NCI-H524 (cell line): ENCODE measurements around the gene LOC101059915.
"Not testable (repeated sequence)": the region's sequence is repeated elsewhere in the genome, so short reads cannot be mapped to it uniquely, and the experiment has no call there.

Experiments
- DNase-seq, 2 experiments: peaks; one replicate each; lab custom pipeline; 2025; lab: John Stamatoyannopoulos, UW

Gene LOC101059915

GRCh38 chrX:71675636-71676035 lies 8.3 kb downstream of the LOC101059915 start:
- not testable (repeated sequence) for DNase-seq

GRCh38 chrX:71676068-71676795 lies 8.9 kb downstream of the LOC101059915 start:
- not testable (repeated sequence) for DNase-seq

- not testable (repeated sequence) for DNase-seq
These were observed 9.8 kb downstream of the LOC101059915 start for GRCh38 chrX:71677195-71677594.

GRCh38 chrX:71679575-71680207 lies 12.3 kb downstream of the LOC101059915 start:
- DNase-seq, result no peak

- not testable (repeated sequence) for DNase-seq
These were observed 29.5 kb downstream of the LOC101059915 start for GRCh38 chrX:71696641-71697465.

GRCh38 chrX:71697466-71698298 lies 30.3 kb downstream of the LOC101059915 start:
- not testable (repeated sequence) for DNase-seq

GRCh38 chrX:71698299-71699022 lies 31.1 kb downstream of the LOC101059915 start:
- DNase-seq, result not testable (repeated sequence)

GRCh38 chrX:71699023-71699344 lies 31.6 kb downstream of the LOC101059915 start:
- DNase-seq, result not testable (repeated sequence)

GRCh38 chrX:71702853-71703252 lies 35.5 kb downstream of the LOC101059915 start:
- DNase-seq, result not testable (repeated sequence)

- not testable (repeated sequence) for DNase-seq
These were observed 46.7 kb downstream of the LOC101059915 start for GRCh38 chrX:71714064-71714463.

GRCh38 chrX:71715551-71715950 lies 48.2 kb downstream of the LOC101059915 start:
- not testable (repeated sequence) for DNase-seq

GRCh38 chrX:71716323-71716722 lies 49.0 kb downstream of the LOC101059915 start:
- not testable (repeated sequence) for DNase-seq

GRCh38 chrX:71718185-71718584 lies 50.8 kb downstream of the LOC101059915 start, which contains the start of gene CXorf49:
CXorf49 (minus strand) TSS chrX:71718285; CDS start chrX:71718151, 134 bp downstream.
- DNase-seq, result not testable (repeated sequence)

GRCh38 chrX:71719195-71719594 lies 51.8 kb downstream of the LOC101059915 start:
- DNase-seq, result not testable (repeated sequence)

GRCh38 chrX:71720289-71720886 lies 53.0 kb downstream of the LOC101059915 start:
- not testable (repeated sequence) for DNase-seq
